Muscle layer of duodenum (tissue), 2 donors: ENCODE measurements around the gene RGS18.
A peak's percentile ranks its signal among the peaks of the same experiment; 100 is the strongest.
"Not testable (repeated sequence)": the region's sequence is repeated elsewhere in the genome, so short reads cannot be mapped to it uniquely, and the experiment has no call there.

Experiments
- H3K27ac ChIP-seq: one replicate; pipeline ENCODE4 v1.7.0; 2013; ENCODE audit warnings: mild to moderate bottlenecking, low read length
- H3K27me3 ChIP-seq: one replicate; pipeline ENCODE4 v1.7.0; 2013; ENCODE audit warnings: low read depth, mild to moderate bottlenecking, control low read depth, low read length
- H3K36me3 ChIP-seq, 2 donors: one replicate each; pipeline ENCODE4 v1.7.0; 2013; ENCODE audit warnings: low read length in 2 of 2, control low read depth in 1 of 2, mild to moderate bottlenecking in 1 of 2; ENCODE audit not compliant: insufficient read depth in 2 of 2, control insufficient read depth in 1 of 2
- H3K4me1 ChIP-seq, 2 donors: one replicate each; pipeline ENCODE4 v1.7.0; 2013; ENCODE audit warnings: low read length in 2 of 2, mild to moderate bottlenecking in 2 of 2, control low read depth in 1 of 2, moderate library complexity in 1 of 2; ENCODE audit not compliant: insufficient read depth in 2 of 2, control insufficient read depth in 1 of 2
- H3K4me3 ChIP-seq, 2 donors: one replicate each; pipeline ENCODE4 v1.7.0; 2013; ENCODE audit warnings: low read length in 2 of 2, low read depth in 1 of 2, mild to moderate bottlenecking in 1 of 2
- H3K9me3 ChIP-seq, 2 donors: one replicate each; pipeline ENCODE4 v1.7.0; 2013; ENCODE audit warnings: low read length in 2 of 2, control low read depth in 1 of 2, mild to moderate bottlenecking in 1 of 2; ENCODE audit not compliant: control insufficient read depth in 1 of 2
- donor health status: healthy.

RGS18 gene

DNA sequence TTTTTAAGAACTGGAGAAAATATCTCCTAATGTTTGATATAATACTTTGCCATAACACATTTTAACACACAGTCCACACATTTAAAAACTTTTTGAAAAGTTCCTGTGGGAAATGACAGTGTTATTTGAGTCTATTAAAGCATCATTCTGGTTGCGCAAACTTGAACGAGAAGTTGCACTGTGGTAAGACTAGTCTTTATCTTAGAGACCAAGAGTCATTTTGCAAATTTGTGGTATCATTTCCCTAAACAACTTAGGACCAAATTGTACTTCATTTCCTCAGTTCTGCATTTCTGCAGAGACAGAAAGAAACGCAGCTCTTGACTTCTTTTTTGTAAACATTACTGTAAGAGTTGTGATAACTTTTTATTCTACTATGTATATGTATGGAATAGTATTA, at the start of gene RGS18:
TSS of gene RGS18 (plus strand) at position 282 of the 400 bp plus-strand sequence. CDS start 176 bp downstream, outside the sequence.
- H3K36me3 ChIP-seq, result no peaks in the 10 kb centered on the region
- H3K4me1 ChIP-seq, result no peaks in the 10 kb centered on the region
- peak within 1 kb of the TSS; percentile 59 for H3K27ac ChIP-seq
- H3K4me3 ChIP-seq, result peak within 1 kb of the TSS; percentile 8 to 14
- no peaks in the 10 kb centered on the region for H3K27me3 ChIP-seq
- H3K9me3 ChIP-seq, result no peaks in the 10 kb centered on the region

- H3K4me3 ChIP-seq, result no peak overlapping the region
- H3K27ac ChIP-seq, result no peak overlapping the region
- H3K4me1 ChIP-seq, result no peaks in the 10 kb centered on the region
- no peaks in the 10 kb centered on the region for H3K9me3 ChIP-seq
- no peaks in the 10 kb centered on the region for H3K27me3 ChIP-seq
- no peaks in the 10 kb centered on the region for H3K36me3 ChIP-seq
Measured at GRCh38 chr1:192109576-192109975, 48.7 kb upstream of the RGS18 start.

DNA sequence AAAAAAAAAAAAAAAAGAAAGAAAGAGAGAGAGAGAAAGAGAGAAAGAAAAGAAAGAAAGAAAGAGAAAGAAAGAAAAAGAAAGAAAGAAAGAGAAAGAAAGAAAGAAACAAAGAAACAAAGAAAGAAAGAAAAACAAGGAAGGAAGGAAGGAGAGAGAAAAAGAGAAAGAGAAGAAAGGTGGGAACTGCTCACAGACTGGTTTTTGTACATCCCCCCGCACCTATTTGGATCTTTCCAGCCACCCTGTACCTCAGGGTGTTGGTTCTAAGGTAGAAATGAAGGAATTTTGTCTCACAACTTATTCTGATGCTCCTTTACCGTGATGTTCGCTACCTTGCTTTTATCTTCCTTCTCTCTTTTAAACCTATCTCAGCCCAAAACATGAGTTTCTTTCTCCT, 43.3 kb upstream of the RGS18 start:
- Histone ChIP-seq H3K27ac (no peak overlapping the region), H3K36me3 (no peaks in the 10 kb centered on the region), H3K4me1 (no peaks in the 10 kb centered on the region), H3K9me3 (no peaks in the 10 kb centered on the region), H3K27me3 (no peaks in the 10 kb centered on the region), H3K4me3 (no peak overlapping the region)

DNA sequence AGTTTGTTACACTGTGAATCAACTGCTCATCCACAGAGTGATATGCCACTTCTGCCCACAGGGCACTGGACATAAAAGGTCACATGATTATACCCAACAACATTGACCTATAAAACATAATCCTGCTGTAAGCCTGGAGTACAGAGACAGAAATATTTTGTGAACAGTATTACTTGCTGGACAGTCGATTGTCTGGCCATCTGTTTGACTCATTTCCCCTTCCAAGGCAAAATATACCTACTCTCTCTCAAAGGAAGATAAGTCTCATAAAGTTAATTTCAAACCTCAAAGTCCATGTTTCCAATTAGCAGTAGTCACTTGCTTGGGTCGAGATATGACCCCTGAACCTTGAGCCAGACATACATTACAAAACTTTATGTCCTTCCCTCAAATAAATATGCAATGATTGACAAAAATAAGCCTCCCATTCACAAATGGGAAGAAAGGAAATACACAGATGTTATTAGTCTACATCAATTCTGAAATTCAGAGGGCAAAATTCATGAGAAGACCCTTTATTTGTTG, 39.3 kb upstream of the RGS18 start:
- H3K4me3 ChIP-seq, result no peak overlapping the region
- H3K27ac ChIP-seq, result no peak overlapping the region
- H3K36me3 ChIP-seq, result no peaks in the 10 kb centered on the region
- H3K4me1 ChIP-seq, result no peaks in the 10 kb centered on the region
- H3K9me3 ChIP-seq, result no peaks in the 10 kb centered on the region
- no peaks in the 10 kb centered on the region for H3K27me3 ChIP-seq

- no peak overlapping the region for H3K27ac ChIP-seq
- H3K27me3 ChIP-seq, result no peaks in the 10 kb centered on the region
- no peaks in the 10 kb centered on the region for H3K4me1 ChIP-seq
- no peaks in the 10 kb centered on the region for H3K36me3 ChIP-seq
- no peak overlapping the region for H3K4me3 ChIP-seq
- H3K9me3 ChIP-seq, result no peaks in the 10 kb centered on the region
Measured at GRCh38 chr1:192119701-192120100, 38.6 kb upstream of the RGS18 start.

GRCh38 chr1:192122668-192123067, 35.6 kb upstream of the RGS18 start:
- H3K4me3 ChIP-seq, result no peak overlapping the region
- no peaks in the 10 kb centered on the region for H3K9me3 ChIP-seq
- H3K27ac ChIP-seq, result no peak overlapping the region

GRCh38 chr1:192123212-192123611, 35.0 kb upstream of the RGS18 start:
- H3K36me3 ChIP-seq, result no peaks in the 10 kb centered on the region
- no peak overlapping the region for H3K4me3 ChIP-seq
- no peaks in the 10 kb centered on the region for H3K9me3 ChIP-seq
- no peaks in the 10 kb centered on the region for H3K27me3 ChIP-seq
- no peak overlapping the region for H3K27ac ChIP-seq
- no peaks in the 10 kb centered on the region for H3K4me1 ChIP-seq

More at GRCh38 chr1:192122668-192123067, 35.6 kb upstream of the RGS18 start:
- Histone ChIP-seq H3K27me3 (no peaks in the 10 kb centered on the region), H3K4me1 (no peaks in the 10 kb centered on the region), H3K36me3 (no peaks in the 10 kb centered on the region)

GRCh38 chr1:192126030-192126619, 32.1 kb upstream of the RGS18 start:
- Histone ChIP-seq H3K27me3 (no peaks in the 10 kb centered on the region), H3K36me3 (no peaks in the 10 kb centered on the region), H3K4me3 (no peak overlapping the region), H3K4me1 (no peaks in the 10 kb centered on the region), H3K9me3 (no peaks in the 10 kb centered on the region), H3K27ac (no peak overlapping the region)

DNA sequence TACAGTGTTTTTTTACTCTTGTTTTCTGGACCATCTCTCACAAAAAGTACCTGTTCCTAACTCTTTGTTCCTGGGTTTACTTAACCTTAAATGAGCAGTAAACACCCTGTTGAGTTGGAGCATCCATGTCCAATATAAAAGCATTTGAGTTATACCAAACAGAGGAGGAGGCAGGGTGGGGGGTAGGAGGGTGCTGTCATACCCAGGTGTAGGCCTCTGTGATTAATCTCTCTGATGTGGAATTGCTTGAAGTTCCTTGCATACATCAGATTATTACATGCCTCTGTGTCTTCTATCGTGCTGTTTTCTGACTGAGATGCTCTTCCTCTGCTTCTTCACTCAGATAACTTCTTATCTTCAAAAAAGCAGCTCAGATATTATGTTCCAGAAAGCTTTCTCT, 28.1 kb upstream of the RGS18 start:
- Histone ChIP-seq H3K27ac (no peak overlapping the region), H3K4me1 (no peaks in the 10 kb centered on the region), H3K27me3 (no peaks in the 10 kb centered on the region), H3K36me3 (no peaks in the 10 kb centered on the region), H3K4me3 (no peak overlapping the region), H3K9me3 (no peaks in the 10 kb centered on the region)

- not testable (repeated sequence) for H3K36me3 ChIP-seq, H3K4me3 ChIP-seq, H3K27ac ChIP-seq, H3K27me3 ChIP-seq, H3K4me1 ChIP-seq, H3K9me3 ChIP-seq
Measured at GRCh38 chr1:192130865-192131264, 27.4 kb upstream of the RGS18 start.

DNA sequence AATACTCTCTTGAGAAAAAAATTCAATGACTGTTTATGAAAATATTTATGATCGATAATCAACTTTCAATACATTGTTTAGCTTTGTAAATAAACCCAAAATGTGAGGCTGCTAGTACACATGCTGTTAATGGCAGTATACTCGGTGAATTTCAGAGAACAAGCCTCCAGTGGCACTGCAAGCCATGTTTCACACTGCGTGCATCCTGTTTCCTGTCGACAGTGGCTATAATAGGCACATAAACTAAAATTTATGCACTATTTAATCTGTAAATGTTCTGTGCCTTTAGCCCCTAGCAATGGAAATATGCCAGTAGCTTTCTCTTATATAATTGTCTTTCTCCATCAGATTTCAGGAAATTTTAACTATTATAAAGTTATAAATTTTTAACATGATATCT, 26.3 kb upstream of the RGS18 start:
- no peaks in the 10 kb centered on the region for H3K36me3 ChIP-seq
- H3K9me3 ChIP-seq, result no peaks in the 10 kb centered on the region
- H3K27ac ChIP-seq, result no peak overlapping the region
- no peaks in the 10 kb centered on the region for H3K4me1 ChIP-seq
- H3K4me3 ChIP-seq, result no peak overlapping the region
- H3K27me3 ChIP-seq, result no peaks in the 10 kb centered on the region

DNA sequence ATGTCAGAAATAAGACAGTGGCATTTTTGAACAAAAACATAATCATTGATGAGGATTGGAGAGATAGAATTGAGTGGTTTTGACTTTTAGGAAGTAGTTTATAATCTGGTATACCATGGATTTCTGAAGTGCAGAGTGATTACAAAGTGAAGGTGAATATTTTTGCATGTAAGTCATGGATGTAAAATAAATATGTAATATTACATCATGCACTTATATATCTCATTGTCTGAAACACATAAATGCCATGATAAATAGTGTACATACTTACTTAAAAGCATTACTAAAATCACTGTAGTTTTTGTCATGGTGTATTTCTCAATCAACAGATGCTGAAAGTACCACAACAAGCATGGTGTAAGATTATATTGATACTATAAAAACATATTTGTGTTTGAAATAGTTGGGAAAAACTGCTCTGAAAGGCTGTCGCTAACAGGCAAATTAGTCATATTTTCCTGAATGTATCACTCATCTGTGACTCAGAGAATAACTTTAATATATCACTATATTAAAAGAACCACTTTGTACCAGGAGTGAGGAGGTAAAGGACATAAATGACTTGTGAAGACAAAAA, 24.8 kb upstream of the RGS18 start:
- no peaks in the 10 kb centered on the region for H3K9me3 ChIP-seq
- H3K36me3 ChIP-seq, result no peaks in the 10 kb centered on the region
- H3K4me1 ChIP-seq, result no peaks in the 10 kb centered on the region
- H3K4me3 ChIP-seq, result no peak overlapping the region
- H3K27ac ChIP-seq, result no peak overlapping the region
- H3K27me3 ChIP-seq, result no peaks in the 10 kb centered on the region
